ELR (cell line): ENCODE data around the gene MAML3.

Source experiments
- DNase-seq: peaks from one replicate; pipeline ENCODE4 v3.0.0-alpha.2; 2015; ENCODE audit warnings: low read depth

MAML3 gene

DNA sequence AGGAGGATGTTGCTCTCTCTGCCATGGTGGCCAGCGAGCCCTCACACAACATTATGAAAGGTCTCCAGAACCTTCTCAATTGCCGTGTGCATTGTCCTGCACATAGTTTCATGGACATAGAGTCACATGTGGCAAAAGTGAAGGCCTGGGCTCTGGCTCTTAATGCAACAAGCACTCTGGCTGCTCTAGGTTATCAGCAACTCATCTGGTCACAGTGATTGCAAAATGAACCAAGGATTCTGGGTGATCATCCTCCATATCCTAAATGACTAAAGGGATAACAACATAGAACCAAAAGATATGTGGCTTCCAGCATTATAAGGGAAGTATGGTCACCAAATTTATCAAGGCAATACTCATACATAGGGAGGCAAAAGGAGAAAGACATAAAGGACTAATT lies 313.2 kb downstream of the MAML3 start:
- no peak for DNase-seq

DNA sequence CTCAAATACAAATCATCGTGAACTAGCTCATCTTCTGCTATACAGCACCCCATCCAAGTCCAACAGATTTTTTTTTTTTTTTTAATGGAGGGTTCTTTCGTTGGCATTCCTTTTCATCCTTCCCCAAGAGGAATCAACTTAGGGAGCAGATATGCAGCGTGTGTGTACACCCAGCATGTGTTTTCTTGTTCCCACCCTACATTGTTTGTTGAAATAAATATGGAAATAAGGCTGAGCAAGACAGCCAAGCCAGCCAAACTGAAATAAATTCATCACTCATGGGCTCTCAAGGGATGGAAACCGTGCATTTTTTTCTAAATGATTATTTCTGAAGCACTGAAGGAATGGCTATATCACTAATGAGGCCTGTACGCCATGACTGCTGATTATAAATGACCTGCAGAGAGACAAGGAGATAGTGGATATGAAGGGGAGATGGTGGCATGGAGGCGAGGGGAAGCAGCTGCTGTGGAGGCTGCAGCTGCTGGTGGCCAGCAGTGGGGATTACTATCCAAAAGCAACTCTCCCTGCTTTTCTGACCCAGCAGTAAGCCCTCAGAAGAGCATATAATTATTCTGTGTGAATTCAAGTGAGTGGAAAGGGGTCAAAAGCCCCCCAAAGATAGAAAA lies 314.5 kb downstream of the MAML3 start:
- no peak for DNase-seq

DNA sequence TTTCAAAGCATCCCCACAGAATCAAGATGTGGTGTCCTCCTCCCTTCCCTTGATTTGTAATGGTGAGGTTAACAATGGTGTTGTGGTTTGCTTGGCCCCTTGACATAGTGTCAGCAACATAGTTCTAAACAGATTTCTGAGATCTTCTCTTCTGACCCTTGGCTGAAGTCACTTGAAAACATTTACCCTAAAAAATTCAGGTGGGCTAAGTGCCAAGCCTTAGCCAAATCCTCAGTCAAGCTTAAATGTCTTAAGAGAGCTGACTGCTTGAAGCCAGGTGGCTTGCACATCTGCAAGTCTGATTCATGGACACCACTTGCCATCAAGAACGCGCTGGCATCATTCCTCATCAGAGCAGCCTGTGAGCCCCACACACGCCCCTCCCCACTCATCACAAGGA lies 315.2 kb downstream of the MAML3 start:
- no peak for DNase-seq

DNA sequence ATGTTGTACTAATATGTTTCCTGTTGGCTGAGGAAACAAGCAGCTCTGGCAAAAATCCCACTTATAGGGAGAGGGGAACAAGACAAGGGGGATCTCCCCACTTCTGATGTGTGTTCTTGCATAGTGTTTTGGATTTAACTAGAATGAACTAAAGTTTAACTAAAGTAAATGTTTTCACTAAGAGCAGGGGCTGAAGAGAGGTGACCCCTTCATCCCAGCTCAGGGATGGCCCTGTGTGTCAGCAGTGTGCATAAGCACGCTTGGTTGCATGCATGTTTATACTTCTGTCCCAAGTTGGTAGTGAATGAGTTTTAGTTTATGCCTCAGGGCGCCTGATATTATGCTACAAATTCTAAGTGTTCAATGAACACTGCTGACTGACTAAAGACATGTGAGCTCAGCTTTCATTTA lies 319.0 kb downstream of the MAML3 start:
- DNase-seq, result no peak

DNA sequence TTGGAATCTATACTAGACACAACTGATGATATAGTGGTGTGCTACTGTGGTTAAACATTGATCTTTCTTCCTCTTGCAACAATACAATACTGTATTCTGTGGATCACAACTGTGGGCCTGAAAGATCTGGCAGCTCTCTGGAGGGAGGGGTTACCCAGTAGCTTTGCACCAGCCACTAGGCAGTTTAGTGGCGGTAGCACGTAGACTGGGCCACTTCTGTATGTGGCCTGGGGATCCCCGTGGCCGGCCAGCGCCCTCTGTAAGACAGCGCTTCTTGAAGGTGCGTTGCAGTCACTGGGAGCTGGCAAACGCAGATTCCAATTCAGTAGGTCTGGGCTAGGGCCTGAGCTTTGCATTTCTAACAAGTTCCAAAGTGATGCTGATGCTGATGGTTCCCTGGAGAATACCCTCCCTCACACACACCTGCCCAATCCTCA lies 319.7 kb downstream of the MAML3 start:
- DNase-seq, result no peak

DNA sequence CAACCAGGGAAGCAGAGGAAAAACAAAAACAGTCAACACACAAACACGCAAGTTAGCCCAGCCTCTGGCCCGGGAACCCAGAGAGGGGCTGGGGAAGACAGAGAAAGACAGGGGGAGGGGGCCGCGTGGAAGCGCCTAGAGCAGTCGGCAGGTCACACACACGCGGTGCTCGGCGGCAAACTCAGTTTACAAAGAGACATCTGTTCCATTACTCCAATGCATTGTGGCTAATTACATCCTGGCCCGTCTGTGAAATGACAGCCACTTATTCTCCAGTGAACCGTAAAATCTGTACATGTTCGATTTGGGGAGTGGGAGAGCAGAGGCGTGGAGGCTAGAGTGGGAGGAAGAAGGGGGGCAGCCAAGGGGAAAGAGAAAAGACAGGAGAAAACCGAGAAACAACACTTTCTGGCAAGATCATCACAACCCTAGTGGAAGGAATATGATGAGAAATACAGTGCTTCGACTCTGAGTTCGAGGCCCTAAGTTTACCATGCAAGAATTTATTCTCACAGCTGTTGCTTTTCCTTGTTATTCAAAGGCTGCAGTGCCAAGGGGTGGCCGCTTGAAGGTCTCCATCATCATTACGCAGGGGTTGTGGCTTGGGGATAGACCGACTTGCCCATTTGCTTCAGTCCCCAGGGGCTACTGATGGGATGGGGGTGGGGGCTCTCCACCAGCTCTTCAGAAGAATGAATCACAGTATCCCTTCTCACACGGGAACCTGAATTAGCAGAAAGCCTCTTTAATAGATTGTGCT lies 320.7 kb downstream of the MAML3 start:
- no peak for DNase-seq

DNA sequence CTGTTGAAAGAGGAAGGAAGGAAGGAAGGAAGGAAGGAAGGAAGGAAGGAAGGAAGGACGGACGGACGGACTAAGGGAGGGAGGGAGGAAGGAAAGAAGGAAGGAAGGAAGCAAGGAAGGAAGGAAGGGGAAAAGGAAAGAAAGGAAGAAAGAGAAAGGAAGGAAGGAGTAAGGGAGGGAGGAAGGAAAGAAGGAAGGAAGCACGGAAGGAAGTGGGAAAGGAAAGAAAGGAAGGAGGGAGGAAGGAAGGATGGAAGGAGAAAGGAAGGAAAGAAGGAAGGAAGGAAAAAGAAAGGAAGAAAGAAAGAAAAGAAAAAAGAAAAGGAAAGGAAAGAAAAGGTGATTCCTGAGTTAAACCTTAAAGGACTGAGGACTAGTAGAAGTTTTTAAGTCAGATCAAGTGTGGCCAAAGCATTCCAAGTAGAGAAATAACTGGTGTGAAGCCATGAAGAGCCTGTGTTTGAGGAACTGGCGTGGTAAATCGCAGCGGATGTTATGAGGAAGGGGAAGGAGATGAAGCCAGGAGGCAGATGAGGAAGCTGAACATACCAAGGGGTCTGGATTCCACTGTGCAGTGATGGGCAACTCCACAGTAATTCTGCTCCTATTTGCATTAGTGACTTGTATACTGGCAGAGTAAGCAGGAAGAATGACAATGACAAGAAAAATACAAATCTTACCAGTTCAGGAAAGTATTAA lies 324.9 kb downstream of the MAML3 start:
- DNase-seq, result no peak

DNA sequence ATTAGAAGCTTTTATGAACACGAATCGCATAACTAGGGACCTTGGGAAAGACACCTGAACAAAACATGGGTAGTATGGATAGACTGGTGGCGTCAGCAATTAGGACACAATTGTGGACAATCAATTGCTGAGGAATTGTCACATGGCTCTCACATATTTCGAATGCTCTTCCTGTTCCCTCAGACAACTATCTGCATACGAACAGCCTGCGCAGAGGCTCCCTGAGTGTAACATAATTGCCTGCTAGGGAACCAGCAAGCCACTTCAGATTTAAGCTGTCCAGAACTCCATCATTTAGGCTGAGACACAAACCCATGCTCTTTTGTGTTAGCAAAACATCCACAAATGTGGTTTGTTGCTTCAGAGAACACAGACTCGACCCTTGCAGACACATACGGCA lies 327.6 kb downstream of the MAML3 start:
- no peak for DNase-seq

DNA sequence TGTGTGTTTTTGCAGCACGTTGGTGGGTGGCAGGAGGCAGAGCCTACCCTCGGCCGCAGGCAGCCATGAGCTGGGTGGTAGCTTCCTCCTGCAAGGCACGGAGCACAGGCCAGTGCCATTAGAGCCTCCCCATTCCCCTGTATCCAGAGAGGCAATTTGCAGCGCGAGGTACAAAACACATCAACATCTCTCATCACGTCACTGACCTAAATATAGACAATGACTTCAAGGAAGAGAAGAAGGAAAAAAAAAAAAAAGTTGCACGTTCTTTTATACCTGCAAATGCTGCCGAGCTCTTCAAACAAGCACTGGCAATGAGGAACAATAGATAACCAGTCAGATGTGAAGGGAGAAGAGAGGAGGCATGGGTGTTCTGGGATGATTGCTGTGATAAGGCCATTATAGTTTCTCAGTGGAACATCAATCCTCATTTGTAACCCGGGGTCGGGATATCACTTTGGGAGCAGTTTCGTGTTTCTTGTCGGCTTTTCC lies 328.4 kb downstream of the MAML3 start:
- DNase-seq, result no peak

DNA sequence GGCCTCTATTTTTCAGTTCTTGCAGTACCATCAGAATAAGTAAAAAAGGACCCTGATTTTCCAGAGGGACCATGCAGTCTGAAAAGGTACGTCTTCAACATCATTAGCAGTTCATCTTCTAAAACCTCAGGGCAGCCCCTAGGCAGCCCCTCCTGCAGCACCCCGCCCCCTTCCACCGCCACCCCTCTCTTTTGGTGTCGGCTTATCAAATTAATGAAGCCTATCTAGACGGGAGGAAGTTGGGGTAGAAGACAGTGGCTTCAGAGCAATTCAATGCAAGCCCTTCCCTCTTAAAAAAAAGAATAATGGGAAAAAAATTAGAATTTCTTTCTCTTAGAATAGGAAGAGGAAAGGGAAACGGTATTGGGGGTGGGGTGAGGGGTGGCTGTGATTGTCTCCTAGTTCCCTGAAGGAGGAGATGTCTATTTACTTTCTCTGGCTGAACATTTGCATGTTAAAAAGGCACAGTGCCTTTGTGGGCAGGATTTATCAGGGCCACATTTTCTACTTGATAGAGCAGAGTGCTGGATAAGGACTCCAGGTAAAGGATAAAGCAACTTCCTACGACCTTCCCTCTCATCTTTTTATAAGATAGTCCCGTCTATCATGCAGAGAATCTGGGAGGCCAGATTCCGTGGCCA lies 329.0 kb downstream of the MAML3 start:
- no peak for DNase-seq

DNA sequence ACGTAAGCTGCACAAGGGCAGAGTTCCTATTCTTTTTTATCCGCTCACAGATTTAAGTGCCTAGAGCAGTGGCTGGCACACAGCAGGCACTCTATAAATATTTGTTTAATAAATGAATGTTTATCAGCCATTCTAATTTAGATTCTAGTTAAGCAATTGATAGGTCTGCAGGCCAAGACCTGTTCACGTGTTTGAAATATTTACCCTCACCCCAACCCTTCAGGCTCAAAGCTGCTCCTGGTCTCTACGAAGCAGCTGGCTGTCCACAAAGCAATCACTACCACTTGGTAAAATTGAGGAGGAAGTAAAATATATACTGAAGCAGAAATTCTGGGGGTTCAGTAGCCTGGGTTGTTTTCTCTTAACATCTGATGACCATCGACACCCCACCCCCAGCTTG lies 330.2 kb downstream of the MAML3 start:
- DNase-seq, result no peak

DNA sequence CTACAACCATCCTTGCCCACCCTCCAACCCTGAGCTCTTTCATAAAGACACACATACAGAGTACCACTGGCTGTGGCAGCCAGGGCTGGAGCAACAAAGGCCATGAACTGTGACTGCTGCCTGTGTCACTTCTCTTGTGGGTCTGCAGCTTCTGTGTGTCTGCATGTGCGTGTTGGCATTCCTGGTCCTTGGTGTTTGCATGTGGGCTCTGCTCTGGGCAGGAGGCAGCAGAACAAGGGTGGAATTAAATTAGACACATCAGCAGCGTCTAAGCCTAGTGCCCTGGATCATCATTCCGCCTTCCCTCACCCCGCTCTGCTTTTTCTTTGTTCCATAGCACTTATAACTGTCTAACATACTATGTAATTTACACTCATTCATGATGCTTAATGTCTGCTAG lies 330.6 kb downstream of the MAML3 start:
- DNase-seq, result no peak

DNA sequence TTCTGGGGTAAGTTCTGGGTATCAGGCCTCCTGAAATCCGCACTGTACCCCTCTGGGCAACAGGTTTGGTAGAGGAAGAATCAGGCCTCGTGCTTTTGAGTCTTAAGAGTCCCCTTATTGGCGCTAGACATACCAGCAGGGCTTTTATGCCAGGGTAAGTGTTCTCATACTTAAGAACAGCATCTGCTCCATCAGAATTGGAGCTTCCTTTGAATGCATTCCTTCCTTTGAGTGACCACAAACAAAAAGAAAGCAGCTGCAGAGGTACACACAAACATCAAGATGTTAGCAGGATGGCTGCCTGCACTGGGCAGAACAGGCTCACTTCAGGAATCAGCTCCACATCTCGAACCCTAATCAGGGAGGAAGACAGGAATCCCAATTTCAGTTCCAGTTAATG lies 331.6 kb downstream of the MAML3 start:
- DNase-seq, result no peak

DNA sequence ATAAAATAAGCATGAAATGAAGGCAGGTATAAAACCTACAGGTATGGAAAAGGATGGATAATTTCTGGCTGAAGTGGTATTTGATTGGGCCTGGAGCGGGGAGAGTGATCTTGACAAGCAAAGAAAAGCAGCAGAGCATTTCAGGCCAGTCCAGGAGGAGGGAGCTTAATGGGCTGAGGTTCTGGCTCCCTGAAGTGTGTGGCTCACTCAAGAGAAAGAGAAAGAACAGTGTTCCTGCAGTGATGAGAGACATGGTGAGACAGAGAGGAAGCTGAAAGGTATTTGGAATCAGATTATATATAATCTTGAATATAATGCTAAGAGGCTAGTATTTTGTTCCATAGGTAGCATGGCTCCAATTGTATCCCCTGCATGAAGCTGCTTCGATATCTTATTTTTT lies 334.9 kb downstream of the MAML3 start:
- DNase-seq, result no peak

DNA sequence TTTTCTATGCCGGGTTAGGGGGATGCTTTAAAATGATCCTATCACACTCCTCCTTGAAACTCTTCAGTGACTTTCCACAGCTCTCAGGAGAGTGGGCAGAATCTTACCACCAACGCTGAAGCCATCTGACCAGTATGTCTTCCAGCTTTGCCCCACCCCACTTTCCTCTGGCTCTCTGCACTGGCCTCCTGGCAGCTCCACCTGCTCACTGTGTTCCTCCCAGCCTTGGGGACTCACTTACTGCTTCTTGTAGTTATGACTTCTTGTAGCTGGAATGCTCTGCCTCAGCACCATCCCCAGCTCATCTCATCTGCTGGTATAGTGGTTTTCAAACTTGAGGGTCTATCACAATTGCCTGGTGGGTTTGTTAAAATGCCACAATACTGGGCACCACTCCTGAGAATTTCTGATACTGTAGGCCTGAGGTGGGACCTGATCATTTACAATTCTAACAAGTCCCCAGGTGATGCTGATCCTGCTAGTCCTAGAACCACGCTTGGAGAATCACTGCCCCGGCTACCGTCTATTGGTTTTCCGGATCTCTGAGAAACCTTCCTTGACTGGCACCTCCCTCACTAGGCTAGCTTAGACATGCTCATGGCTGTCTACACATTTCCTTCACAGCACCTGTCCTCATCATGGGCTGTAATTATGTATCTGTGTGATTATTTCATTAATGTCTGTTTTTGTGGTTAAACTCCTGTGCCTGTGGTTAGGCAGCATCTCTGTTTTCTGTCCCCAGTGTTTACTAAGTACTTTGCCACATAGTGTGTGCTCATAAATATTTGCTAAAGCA lies 336.1 kb downstream of the MAML3 start:
- no peak for DNase-seq

DNA sequence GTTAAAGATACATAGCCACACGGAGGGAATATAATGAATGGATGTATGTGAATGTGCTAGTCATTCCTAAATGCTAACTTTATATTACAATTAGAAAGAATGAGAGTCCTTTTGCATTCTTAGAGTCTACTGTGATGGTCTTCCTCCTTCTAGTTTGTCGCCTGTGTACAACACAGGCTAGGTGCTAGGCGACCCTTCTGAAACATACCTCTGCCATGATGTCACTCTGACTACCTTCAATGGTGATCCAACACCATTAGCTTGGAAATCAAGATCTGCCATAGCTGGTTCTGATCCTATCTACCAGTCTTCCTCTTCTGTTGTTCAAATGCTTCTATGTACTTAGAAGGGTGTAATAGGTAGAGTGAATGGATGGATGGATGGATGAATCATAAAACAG lies 337.1 kb downstream of the MAML3 start:
- peak; percentile 15 for DNase-seq

DNA sequence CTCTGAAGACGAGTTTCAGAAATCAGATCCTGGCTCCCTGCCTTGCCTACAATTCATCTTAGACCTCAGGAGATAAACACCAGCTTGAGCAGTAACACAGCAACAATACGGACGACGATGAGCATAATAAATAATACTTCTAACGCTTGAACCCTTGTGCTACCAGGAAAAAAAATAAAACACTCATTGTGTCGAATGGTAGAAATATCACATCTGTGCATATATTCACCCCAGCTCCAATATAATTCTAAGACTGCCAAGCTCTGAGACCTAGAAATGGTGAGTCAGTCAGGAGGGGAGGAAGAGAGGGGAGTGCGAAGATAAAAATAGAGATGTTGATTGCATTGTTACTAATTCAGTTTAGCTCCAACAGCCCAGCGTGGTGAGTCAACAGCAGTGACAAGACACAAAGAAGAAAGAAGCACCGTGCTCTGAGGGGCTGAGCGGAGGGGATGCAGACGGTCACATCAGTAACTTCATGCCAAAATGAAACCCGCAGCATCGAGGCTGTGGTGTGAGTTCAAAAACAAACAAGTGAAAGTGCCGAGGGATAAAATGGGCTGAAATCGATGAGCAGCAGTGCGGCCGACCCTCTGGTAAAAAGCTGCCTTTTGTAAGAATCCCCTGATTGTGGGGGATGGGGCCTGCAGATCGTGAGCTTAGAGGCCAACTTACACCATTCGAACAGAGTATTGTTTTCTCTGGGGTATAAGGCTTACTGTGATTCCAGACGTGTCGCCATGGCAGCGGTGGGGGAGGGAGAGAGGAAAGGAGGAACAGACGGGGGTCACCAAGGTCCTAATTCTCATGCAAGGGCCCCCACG lies 338.0 kb downstream of the MAML3 start:
- peak; percentile 82 for DNase-seq

DNA sequence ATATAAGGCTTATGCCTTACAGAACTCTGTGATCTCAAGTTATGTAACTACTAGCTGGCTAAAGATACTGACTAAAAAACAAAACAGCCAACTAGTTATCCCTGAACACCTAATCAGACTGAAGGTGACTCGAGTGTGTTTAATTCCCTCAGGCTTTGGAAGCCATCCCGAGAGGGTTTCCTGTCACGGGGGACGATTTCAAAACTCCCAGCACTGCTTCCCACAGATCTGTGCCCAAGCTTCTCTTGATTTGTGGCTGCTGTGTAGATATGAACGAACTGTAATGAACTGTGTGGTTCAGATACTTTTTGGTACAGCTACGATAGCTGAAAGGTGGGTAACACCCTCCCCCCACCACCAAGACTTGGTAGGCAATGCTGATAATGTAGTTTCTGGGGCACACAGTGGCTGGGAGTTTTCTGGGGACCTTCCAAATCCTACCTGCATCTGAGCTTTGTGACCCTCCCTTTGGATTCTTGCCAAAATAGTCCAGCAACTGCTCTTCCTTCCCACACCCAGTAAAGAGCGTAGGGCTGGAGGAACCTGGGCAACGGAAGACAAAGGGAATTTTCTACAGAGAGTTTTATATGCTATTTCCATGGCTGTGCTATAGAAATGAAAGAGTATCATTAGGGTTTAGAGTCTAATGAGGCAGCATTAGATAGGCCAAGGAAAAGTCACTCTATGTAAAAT lies 339.5 kb downstream of the MAML3 start:
- DNase-seq, result peak; percentile 18

DNA sequence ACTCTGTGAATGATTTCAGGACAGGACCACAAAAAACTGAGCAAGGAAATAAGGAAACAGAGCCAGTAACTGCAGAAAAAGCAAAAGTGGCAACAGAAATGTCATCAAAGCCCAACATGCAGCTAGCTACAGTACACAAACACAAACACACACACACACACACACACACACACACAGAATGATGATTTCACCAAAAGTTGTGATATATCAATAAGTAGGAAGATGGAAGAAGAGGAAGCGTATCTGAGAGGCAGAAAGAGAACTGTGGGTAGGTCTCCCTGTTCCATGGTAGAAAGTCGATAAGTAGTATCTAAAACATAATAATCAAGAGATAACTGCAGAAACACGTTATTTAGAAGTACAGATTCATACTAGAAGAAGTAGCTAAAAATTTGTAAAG lies 340.1 kb downstream of the MAML3 start:
- no peak for DNase-seq

DNA sequence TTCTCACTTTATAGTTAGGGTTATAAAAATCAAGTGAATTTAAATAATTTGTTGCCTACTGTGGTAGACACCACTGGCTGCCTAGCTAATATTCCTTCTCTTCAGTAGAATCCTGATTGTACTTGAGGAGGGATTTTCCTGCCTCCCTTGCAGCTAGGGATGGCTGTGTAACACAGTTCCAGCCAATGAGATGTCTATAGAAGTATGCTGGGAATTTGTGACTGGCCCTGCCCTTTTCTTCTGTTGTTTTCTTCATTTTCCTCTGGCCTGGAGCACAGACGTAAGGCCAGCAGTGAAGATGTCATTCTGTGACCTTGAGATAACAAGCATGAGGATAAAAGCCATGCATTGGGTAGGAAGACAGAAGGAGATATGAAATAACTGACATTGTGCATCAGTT lies 343.3 kb downstream of the MAML3 start:
- DNase-seq, result no peak
